ENCODE results near the gene CAMK2B.

The CAMK2B gene

GRCh38 chr7:44225566-44226395, 99.6 kb downstream of the CAMK2B start:
- no peak for DNase-seq

GRCh38 chr7:44224974-44225565, 100.3 kb downstream of the CAMK2B start:
- DNase-seq = no peak

DNA sequence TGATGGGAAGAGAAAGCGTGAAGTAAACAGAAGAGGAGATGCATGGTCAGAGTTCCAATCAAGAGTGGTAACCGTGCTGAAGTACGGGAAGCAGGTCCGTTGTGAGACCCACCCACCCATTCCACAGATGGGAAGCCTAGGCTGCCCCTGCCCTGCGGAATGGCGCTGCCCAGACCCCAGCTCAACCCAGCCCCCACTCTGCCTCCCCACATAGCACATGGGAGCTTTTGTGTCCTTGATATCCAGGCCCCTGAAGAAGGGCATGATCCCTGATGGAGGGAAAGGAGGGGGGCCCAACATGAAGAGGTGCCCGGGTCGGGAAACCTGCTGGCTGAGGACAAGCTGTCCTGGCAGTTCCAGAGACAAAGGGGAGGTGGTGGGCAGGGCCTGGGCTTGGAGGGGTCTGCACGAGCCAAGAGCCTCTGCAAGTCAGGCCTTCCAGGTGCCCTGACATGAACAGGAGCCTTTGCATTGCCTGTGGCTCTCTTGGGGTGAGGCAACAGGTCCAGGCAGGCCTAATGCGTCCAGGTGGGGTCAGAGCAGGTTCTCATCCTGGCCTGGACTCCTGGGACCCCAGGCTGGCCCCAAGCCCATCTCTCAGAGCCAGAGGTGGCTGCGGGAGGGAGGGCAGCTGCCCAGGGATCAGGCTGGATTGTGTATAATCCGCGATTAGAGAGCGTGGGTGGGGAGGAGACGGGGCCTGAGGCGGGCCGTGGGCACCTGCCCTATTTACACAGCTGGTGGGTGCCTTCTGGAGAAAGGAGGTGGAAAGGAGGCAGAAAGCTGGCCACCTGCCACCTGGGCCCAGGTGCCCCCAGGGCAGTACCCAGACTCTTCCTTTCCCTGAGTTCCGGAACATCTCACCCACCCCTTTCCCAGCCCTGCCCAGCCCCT, 101.1 kb downstream of the CAMK2B start:
- DNase-seq = no peak

- no peak for DNase-seq
Observed at GRCh38 chr7:44223362-44224079, 101.9 kb downstream of the CAMK2B start.

DNA sequence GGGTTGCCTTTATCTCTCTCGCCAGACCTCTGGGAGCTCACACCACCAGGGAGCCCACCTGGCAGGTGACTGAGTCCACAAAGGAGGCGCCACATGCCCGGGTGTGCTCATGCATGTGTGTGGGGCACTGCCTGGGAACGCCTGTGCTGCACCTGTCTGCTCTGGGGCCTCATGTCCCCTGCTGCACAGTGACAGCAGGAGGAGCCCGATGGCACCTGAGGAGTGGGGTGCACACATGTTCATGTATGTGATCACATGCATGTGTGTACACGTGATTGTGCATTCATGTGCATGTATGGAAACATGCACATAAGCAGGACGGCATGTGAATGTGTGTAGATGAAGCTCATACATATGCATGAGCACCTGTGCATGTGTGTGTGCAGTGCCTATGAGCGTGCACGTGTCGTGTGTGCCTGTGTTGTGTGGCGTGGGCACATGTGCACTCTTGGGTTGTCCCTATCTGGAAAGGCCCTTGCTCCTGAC, 102.6 kb downstream of the CAMK2B start:
- no peak for DNase-seq

GRCh38 chr7:44222074-44222473, 103.3 kb downstream of the CAMK2B start:
- no peak for DNase-seq

DNA sequence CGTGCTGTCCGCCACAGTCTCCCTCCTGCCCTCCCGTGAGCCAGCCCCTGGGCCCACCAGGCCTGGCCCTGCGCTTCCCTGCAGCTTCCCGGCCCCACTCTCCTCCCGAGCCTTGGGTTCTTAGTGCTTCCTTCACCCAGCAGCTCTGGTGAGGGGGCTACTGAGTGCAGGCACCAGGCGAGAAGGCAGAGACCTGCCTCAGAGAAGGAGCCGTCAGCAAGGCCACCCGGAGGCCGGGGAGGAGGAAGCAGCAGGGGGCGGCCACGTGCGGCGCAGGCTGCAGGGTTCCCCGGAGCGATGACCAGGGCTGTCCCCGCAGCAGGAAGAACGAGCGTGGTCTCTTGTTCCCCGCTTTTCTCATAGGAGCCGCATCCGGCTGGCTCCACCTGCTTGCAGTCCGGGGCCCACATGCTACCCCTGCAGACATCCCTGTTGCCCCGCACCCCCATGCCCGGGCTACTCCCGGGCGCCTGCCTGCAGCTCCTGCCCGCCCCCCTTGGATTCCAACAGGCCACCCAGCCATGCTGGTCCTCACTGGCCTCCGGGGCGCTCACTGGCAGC, 104.1 kb downstream of the CAMK2B start:
- DNase-seq = no peak

DNA sequence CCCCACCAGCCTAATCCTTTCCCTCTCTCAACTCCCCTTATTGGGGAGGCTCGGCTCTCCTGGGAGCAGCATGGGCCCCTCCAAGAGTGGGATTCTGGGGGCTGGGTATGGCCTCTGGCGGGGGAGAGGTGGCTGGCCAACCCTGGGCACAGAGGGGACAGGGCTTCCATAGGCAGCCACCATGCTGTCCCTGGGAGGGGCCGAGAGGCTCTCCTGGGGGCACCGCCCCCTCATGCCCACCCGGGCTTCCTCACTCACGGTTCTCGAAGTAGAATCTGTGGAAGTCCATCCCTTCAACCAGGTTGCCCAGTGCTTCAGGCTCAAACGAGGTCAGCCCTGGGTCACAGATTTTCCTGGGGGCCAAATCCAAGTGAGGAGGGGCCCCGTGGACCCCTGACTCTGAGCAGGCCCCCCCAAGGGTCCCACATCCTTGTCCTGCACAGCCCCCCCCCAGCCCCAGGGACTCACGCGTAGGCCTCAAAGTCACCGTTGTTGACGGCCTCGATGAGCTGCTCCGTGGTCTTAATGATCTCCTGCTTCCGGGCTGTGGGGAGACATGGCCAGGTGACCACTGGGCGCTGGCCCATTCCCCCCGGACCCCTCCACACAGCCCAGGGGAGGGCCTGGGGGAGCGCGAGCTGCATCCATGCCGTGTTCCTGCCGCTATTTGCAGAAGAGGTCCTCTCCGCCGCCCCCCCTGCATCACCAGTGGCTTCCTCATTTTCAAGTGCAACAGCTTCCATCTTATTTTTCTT, 104.9 kb downstream of the CAMK2B start:
- no peak for DNase-seq

- no peak for DNase-seq
Observed at GRCh38 chr7:44220046-44220357, 105.4 kb downstream of the CAMK2B start.

GRCh38 chr7:44219371-44220045, 105.9 kb downstream of the CAMK2B start:
- no peak for DNase-seq

- DNase-seq = no peak
Observed at GRCh38 chr7:44218418-44219201, 106.8 kb downstream of the CAMK2B start.

DNA sequence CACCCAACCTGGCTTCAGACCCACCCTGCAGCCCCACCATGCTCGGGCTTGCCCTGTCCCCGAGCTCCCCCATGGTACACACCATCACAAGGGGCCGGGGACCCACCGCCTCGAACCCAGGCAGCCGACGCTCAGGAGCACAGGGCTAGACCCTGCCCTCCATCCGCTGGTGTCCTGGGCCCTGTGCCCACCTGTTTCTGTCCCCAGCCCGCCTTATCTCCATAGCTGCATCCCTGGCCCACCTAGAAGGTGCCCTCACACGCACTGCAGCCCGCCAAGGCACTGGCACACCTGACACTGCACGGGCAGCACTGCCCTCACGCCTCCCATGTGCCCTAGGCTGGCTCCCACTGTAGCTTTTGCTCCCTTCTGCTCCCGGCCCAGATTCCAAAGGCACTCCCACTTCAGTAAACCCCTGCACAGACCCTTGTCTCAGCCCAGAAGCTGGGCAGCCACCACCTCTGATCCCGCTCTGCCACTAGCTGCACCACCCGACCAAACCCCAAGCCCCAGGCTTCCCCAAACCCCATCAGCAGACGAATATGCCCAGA, 107.5 kb downstream of the CAMK2B start:
- no peak for DNase-seq

- no peak for DNase-seq
Observed at GRCh38 chr7:44217223-44217714, 108.1 kb downstream of the CAMK2B start.

GRCh38 chr7:44216521-44217222, 108.7 kb downstream of the CAMK2B start:
- no peak for DNase-seq

GRCh38 chr7:44216019-44216418, 109.4 kb downstream of the CAMK2B start:
- no peak for DNase-seq

DNA sequence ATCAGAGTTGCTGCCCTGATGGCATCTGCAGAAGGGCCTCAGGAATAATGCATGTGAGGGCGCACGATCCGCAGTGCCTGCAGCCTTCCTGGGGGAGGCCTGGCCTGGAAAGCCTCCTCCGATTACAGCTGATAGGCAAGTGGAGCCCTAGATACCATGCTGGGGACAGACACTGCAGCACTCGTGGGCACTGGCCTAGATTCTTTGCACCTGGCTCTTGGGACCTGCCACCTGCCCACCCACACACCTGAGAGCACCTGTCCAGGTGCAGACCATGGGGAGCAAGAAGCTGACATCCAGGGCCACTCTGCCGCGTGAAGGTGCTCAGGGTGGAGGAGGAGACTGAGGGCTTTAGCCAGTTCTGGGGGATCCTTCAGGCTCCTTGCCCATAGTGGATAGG, 109.9 kb downstream of the CAMK2B start:
- no peak for DNase-seq

DNA sequence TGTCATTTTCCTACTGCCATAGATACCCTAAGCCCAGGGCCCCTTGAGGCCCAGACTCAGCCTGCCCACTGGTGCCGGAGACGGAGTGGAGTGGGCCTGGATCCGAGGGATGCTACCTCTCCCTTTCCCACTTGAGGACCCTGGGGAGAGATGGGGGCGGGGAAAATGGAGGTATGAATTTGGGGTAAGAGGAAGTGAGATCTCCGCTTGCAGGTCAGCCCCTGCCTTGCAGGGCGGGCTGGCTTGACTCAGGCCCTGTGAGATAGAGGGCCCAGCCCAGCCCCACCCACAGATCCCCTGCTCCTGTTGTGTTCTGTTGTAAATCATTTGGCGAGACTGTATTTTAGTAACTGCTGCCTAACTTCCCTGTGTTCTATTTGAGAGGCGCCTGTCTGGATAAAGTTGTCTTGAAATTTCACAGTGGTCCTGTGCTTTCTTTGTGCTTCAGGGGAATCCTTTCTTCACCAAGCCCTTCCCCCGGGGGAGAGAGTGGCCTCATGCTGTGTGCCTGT, 111.5 kb downstream of the CAMK2B start:
- no peak for DNase-seq

DNA sequence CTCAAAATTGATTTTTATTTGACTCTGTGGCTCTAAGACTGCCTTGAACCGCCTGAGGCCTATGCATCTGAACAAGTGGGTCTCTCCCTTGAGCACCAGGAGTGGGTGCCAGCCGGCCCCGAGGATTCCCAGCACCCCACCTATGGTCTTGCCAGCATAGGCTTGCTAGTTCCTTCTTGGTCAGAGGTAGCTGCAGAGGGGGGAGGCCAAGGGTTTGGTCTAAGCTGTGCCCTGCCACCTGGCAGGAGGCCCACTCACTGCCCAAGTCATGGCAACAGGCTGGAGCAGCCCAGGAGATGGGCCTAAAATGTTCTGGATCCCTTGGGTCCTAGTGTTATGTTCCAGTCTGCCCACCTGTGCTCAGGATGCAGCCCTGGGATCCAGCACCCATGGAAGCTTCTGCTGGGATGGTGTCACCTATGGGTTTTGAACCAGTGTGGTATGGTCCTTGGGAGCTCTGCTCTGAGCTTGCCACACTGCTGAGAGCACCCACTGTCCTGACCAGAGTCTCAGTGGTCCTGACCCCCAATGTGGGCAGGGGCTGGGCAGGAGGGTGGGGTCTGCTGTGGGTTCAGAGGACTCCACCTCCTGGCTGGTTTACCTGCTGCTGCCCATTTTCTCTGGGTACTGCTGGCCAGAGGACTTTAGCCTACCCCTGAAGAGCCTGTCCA, 112.1 kb downstream of the CAMK2B start:
- no peak for DNase-seq
